ENCODE results near the gene TNFAIP8.

GRCh38 chr5:119356612-119357188 is 881 bp downstream of the TNFAIP8 start:
- TF ChIP-seq EZH2 (IDR thresholded peaks at IDR 0.05; ENCODE audit: insufficient read depth, low read length) (no peak), CTCF (IDR thresholded peaks at IDR 0.05; ENCODE audit: insufficient read depth, low read depth, low read length) (no peak)
